G401 (cell line): Measurements from ENCODE around the gene NBPF9. TPM values are rescaled to one million over a fixed set of nuclear protein-coding genes. Genes with fewer than 3 reads are reported as not detected.
"Not testable (repeated sequence)": the region's sequence is repeated elsewhere in the genome, so short reads cannot be mapped to it uniquely, and the experiment has no call there.

Source experiments
- DNase-seq: peaks from one replicate; pipeline ENCODE4 v3.0.0-alpha.2; 2015; ENCODE audit warnings: low spot score
- in situ Hi-C: cut with HindIII; loops from 2 replicates; pipeline ENCODE4 v1.10.0; 2016; ENCODE audit warnings: low sequenced_read_pairs, mixed read lengths
- total RNA-seq: library from RNA; depleted of rRNA; stranded (reverse); fragments of >200 nt; shearing (Covaris generic); gene quantifications from 2 replicates; pipeline ENCODE4 v1.2.3, GENCODE V29; 2014

The NBPF9 gene
- total RNA-seq, 1 experiment from 2014 or later: 6.7 TPM

DNA sequence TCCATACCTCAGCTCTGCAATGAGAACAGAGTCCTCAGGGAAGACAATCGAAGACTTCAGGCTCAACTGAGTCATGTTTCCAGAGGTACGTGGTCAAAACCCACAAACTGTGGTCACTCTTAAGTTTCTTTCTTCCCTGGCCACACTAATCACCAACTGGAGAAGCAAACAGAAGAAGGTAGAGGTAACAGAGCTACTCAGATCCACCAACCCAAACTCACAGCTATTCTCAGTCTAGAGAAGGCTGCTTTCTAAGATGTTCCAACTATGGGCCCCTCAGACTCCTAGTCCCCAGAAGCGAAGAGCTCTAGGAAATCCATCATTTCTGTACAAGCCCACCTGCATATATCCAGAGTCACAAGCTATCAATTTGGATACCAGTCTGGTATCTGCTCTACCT, 84.8 kb downstream of the NBPF9 start:
- in situ Hi-C loops, DNase-seq: not testable (repeated sequence)

DNA sequence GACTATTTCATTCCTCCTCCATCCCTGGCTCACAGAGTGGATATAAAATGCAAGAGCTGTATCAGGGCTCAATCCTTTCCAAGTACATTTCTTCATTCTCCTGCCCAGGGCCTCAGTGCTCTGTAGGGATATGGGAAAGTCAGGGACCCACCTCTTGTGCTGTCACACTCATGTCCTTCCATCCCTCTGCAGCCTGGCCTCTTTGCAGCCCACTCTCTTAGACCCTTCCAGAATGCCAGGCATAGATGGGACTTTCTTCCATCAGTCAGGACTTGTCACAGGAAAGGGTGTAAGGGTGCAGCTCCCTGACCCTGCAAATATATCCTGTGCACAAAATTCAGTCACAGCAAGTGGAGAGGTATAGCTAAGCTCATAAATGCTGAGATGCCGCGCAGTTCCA, 86.7 kb downstream of the NBPF9 start:
- DNase-seq, in situ Hi-C loops: not testable (repeated sequence)

DNA sequence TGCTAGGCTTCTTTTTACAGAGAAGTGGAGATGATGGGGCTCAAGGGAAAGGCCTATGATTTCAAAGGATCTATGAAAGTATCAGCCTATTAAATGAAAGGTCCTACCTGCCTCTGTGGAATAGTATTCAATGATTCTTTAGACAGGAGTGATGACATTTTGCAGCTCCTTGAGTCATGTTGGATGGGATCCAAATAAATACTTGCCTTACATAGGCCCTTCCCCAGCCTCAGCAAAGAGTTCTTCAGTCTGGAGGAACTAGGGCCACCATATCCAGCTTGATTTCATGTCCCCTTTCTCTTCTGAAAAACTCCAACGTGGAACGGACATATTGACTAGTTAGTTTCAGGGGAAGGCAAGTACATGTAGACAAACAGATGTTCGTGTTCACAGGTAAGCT, 87.8 kb downstream of the NBPF9 start:
- in situ Hi-C loops: not testable (repeated sequence)

DNA sequence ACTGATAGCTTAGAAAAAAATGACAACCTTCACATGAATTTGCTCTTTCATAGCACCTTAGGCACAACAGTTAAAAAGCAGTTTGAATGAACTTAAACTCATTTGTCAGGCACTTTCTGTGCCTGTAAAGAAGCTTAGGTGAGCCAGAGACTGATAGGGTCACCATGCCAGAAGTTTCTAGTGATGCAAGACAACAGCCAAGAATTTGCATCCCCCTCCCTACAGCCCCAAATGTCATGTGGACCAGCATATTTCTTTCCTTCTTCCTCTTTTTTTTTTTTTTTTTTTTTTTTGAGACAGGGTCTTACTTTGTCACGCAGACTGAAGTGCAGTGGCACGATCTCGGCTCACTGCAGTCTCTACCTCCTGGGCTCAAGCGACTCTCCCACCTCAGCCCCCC, 89.8 kb downstream of the NBPF9 start:
- DNase-seq, in situ Hi-C loops: not testable (repeated sequence)

More for the DNA sequence above, 87.8 kb downstream of the NBPF9 start:
- not testable (repeated sequence) for DNase-seq

DNA sequence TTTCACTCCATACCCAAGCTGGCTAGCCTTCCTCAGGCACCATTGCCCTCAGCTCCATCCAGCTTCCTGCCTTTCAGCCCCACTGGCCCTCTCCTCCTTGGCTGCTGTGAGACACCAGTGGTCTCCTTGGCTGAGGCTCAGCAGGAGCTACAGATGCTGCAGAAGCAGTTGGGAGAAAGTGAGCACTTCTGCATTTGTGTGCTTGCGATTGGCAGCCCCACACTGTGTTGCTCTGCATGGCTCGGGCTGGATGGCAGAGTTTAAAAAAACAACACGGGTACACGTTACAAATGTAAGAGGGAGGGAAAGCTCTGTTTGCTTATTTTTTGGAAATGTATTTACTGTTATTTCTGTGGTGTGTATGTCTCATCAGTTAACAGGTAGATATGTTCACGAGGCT, 90.8 kb downstream of the NBPF9 start:
- DNase-seq, in situ Hi-C loops: not testable (repeated sequence)

DNA sequence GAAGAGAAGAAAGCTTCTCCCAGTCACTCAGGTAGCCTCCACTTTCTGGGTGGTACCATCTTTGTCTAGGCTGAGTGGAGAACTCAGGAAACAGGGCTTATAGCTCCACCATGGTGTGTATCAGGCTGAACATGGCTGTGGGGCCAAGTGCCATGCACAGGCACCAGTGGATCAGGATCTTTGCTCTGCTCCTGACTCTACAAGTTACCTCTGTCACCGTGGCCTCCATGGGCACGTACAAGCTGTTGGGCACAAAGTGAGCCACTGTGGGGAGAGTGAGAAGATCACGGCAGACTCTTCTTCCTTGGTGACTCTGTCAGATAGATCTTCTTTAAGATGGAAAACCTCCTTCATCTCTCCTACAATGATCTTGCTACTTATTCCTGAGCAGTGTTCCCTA, 93.6 kb downstream of the NBPF9 start:
- DNase-seq, in situ Hi-C loops: not testable (repeated sequence)

DNA sequence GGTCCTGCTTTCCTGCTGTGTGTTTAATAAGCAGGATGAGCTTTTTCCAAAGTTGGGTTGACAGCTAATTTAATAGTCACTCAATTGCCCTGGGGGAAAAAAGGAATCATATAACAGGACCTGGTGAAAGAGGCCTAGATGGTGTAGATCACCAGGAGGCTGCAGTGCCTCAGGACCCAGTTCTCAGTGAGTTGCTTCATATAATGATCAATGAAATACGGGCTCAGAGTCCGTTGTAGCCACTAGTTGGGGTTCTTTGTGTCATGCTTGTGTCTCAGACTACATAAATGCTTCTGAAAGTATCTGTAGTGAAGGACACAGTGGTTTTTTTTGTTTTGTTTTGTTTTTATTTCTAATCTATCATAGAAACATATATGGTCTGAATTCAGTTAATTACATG, 94.6 kb downstream of the NBPF9 start:
- DNase-seq, in situ Hi-C loops: not testable (repeated sequence)

DNA sequence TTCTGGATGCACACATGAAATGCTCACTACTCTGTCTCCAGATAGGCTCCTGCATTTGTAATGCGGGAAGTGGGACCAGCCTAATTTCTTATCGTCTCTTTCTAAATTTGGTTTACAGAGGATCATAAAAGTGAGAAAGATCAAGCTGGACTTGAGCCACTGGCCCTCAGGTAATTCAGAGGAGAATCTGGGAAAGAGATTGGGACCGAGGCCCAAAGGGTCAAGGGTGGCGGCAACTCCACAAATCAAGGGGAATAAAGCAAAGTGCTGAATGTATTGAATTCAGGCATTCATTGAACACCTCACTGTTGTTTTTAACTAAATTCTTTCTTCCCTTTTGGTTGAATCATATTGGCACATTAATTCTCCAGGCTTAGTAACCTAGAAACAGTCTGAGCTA, 95.0 kb downstream of the NBPF9 start:
- DNase-seq, in situ Hi-C loops: not testable (repeated sequence)
